ENCODE results near the gene TCHP.

The TCHP gene

GRCh38 chr12:109940339-109940923, 40.4 kb downstream of the TCHP start:
- DNase-seq, result no peak

DNA sequence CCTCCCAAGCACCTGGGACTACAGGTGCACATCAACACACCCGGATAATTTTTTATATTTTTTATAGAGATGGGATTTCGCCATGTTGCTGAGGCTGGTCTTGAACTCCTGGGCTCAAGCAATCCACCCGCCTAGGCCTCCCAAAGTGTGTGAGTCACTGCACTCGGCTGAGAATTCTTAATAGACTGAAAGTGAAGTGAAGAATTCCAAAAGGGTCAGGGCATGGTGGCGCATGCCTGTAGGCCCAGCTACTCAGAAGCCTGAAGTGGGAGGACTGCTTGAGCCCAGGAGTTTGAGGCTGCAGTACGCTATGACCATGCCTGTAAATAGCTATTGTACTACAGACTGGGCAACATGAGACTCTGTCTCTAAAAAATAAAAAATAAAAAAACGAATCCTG, 43.7 kb downstream of the TCHP start:
- no peak for DNase-seq

DNA sequence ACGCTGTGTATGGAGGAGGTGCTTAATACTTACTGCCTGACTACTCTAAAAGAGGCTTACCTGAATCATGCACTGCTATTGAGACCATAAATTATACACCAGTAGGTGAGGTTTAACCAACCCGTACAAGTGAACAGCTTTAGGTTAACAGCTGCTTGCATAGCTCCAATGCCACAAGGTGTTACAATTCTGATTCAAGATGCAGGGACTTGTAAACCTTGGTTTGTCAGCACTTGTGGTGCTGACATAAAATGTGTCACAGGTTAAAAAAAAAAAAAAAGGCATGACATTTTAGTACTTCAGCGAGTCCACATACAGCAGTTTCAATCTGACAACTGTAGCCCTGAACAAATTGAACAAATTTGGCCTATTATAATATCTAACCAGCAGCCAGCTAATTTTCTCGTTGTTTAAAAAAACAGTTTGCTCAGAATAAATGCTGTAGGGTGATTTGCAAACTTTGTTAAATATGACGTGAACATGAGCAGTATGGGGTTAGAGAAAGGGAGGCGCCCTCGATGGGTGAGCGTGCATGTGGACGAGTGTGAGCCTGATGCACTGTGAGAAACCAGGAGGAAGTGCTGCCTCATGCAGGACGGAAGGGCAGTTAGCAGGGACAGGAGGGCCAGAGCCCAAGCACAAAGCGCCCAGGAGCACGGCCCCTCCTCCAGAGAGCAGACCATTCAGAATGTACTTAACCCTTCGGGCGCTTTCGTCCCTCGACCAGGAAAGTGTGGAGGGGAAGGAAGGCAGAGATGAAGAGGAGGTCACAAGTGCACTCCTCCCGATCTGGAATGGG, 44.7 kb downstream of the TCHP start:
- DNase-seq, result no peak

- DNase-seq, result no peak
Observed at GRCh38 chr12:109946505-109946904, 46.4 kb downstream of the TCHP start.

DNA sequence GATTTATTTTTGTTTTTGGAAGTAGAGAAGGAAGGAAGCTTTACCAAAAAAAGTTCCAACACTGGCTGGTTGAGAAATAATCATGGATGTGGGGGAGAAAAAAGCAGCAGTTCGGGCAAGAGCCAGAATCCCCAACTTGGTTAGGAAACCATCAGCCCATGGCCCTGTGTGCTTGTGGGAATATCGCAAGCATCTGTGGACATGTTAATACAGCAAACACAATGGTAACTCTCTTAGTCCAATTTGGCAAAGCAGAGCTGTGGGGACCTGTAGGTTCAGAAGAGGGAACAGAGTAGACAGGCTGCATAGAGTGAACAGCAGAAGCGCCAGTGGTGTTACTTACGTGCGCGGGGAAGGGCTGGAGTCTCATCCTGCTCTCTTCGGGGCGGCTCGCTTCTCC, 46.8 kb downstream of the TCHP start:
- no peak for DNase-seq

DNA sequence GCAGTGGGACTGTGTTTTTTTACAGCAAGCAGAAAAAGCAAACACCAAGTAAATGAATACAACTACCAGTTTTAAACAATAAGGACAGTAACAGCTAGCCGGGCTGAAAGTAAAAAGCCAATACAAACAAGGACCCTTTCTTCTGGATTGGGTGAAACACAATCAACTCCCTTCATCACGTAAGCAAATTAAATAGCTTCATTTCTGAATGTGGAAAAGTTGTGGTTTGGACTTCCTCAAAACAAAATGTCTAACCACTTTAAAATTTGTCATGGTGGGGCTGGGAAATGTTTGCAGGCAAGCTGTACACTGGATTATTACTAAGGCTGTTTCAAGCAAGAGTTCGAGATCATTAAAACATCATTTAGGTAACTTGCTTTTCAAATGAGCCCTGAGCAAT, 47.4 kb downstream of the TCHP start:
- no peak for DNase-seq

DNA sequence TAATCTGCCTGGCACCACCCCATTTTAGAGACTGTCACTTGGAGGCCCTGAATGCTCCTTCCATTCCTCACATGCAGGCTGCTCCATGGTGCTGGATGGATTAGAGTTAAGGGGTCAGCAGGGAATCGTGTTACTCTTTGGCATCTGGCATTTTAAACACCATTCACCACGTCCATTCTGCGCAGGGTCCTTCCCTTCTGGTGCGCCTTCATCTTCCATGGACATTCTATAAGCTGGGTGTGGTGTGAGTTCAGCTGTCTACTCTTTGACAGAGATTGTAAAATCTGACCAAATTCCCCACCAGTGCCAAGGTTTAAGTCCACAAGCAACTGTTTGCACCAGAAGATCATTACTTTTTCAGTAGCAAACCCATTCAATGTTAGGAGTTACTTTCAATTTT, 48.3 kb downstream of the TCHP start:
- DNase-seq, result no peak

- DNase-seq, result no peak
Observed at GRCh38 chr12:109949089-109949488, 49.0 kb downstream of the TCHP start.

GRCh38 chr12:109950625-109951024, 50.6 kb downstream of the TCHP start:
- DNase-seq, result no peak

DNA sequence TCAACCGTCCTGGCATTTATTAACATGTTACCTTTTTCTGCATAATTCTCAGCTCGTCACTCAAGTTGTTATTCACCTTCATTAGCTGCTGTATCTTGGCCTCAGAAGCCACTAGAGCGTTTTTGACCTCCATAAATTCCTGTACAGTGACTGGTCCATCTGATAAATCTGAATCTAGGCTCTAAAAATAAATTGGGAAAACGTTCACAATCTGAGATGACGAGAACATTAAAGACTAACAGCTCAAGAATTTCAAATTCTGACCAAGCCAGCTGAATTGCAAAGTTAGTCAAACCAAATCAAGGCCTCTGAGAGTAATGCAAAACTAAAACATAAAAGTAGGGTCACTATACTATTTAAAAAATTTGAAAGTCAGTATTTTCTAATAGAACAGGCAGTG, 51.1 kb downstream of the TCHP start:
- no peak for DNase-seq

DNA sequence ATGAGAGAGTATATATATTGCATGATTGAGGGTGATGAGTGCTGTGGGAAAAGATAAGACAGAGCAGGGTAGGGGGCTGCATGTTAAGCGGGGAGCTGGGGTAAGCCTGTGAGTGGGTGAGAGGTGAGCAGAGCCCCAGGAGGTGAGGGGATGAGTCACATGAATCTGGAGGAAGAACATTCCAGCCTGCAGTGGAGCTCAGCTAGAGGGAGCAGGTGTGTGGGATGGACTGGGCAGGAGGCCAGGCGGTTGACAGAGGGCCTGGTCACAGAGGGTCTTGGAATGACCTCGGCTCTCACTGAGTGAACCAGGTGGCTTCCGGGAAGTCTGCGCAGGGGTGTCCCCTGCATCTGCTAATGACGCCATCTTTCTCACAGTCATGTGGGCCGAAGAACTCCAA, 51.7 kb downstream of the TCHP start:
- no peak for DNase-seq

GRCh38 chr12:109952160-109952858, 52.2 kb downstream of the TCHP start:
- DNase-seq, result no peak

DNA sequence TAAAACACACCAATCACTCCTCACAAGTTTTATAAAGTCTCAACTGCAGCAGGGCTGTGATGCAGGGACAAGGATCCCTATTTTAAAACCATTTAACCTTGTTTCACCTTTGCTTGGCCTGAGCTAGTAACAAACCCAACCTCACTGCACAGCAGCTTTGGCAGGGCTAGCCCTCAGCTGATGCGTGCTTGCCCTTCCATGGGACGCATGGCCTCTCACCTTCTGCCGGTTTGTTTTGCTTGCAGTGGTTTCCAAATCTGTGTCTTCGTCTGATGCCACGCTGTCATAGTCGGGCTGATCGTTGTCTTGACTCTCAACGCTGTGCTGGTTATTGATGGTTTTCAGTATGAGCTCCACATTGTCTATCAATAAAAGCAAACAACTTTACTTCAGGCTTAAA, 52.8 kb downstream of the TCHP start:
- DNase-seq, result no peak

DNA sequence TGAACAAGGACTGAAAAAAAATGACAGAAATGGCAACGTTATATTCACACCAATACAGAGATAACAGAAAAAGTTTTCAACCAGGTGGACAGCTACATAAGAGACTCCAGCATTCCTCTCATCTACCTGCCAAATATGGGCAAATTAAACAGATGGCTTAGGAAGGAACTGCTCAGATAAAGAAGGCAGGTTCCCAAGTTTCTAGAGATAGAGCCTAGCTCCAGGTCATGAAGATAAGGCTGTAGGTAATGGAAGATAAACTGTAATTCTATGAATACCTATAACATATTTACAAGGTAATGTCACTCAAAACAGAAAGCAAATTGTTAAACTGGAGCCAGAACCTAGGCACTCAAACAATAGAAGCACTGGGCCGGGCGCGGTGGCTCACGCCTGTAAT, 53.6 kb downstream of the TCHP start:
- DNase-seq, result no peak

GRCh38 chr12:109958374-109958773, 58.3 kb downstream of the TCHP start:
- DNase-seq, result no peak

DNA sequence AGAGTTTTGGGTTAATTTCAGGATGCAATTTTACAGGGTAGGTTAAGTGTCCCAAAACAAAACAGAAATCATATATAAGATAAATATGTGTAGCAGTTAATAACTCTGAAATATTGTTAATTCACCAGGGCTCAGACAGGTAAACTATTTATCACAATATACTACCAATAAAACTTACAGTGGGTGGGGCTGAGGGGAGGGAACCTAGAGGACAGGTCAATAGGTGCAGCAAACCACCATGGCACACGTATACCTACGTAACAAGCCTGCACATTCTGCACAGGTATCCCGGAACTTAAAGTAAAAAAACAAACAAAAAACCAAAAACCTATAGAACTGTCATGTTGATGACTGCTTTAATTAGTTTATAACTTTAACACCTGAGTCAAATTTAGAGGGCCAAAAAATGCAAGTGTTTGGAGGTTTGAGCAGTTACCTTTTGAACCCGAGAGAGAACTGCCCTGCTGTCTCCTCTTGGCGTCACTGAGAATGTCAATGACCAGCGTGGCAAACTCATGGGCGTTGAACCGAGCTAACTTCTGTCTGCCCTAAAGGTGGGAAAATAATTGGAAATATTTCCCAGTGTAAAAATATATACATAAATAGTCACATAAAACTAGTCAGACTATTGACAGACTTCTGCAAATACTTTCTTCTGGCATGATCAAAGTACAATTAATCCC, 59.5 kb downstream of the TCHP start:
- no peak for DNase-seq

GRCh38 chr12:109961201-109961600, 61.1 kb downstream of the TCHP start:
- DNase-seq, result no peak

GRCh38 chr12:109961612-109962011, 61.5 kb downstream of the TCHP start:
- DNase-seq, result no peak

DNA sequence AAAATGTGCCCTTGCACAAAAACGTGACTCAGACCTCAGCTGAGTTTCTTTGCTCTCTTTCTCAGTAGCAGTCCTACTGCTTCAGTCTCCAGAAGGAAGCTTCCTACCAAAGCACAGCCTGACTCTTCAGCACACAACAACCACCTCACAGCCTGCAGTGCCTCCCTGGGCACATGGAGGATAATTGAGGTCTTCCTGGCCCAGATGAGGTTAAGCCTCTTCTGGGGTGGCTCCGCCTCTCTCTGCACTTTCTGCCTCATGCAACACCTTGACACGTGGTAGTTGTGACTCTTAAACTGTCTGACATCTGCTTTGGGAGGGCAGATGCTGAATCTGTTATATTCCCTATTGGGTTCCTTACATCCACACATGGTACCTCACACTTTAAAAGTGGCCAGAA, 62.3 kb downstream of the TCHP start:
- no peak for DNase-seq

DNA sequence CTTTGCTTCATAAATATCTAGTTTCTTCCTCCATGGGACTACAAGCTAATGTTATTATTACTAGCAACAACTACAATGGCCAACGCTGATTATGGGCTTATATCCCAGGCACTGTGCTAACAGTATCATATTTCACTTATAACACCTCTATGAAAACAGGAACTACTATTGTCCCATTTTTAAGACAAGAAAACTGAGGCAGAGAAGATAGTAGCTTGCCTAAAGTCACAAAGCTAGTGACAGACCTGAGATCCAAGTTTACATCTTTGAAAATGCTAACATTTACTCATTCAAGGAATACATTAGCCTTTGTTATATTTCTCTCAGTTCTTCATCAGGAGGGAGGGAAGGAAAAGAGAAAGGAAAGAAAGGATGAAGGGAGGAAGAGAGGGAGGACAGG, 63.3 kb downstream of the TCHP start:
- no peak for DNase-seq

DNA sequence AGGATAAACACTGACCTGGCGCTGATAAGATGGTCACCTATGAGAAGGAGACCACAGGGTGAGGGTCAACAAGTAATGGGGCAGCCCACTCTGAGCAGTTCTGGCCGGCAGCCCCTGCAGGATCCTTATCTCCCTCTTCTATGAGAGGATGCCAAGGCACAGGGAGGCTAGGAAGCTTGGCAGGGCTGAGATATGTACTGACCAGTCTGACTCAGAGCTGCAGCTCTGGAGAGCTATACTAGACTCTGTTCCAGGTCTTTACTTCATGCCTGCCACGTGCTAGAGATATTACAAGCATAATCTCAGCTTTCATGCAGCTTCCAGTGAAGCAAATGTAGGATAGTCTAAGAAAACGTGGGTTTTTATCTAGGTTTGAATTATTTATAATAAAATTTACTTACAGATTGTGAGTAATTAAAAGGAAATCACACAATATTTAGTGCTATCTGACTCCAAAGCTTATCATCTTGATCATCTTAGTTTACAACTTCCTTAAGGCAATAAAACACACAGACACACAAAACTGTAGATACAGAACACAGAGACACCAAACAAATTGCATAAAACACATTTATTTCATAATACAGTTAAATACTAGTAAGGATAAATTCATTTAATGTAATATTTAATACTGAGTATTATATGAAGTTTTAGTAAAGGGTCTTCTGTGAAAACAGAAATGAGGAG, 63.8 kb downstream of the TCHP start:
- no peak for DNase-seq

GRCh38 chr12:109966546-109966945, 66.5 kb downstream of the TCHP start:
- DNase-seq, result no peak

- peak; percentile 21 for DNase-seq
Observed at GRCh38 chr12:109967383-109968031, 67.4 kb downstream of the TCHP start.
